Psoas muscle (tissue), 8 donors: ENCODE data around the gene GRIN1. TPM values are rescaled to one million over a fixed set of nuclear protein-coding genes. Genes with fewer than 3 reads are reported as not detected.

Experiments used
- ATAC-seq, 4 donors: fragments of 200-7000 bp; cut with Tn5 transposase; one replicate each; pipeline ENCODE4 v1.9.1; 2020; ENCODE audit warnings: moderate library complexity in 3 of 4, mild to moderate bottlenecking in 2 of 4
- DNase-seq, 2 donors: peaks; one replicate each; pipeline ENCODE4 v3.0.0-alpha.2; 2020
- H3K27ac ChIP-seq: fragments of 200-600 bp; one replicate; pipeline ENCODE4 v1.8.0; 2022
- H3K27me3 ChIP-seq, 3 donors: fragments of 200-600 bp in 1 of 3; one replicate each; pipeline versions ENCODE4 v1.6.1 to v1.8.0; 2013 to 2022; ENCODE audit warnings: low read length in 2 of 3, mild to moderate bottlenecking in 2 of 3, moderate library complexity in 1 of 3; ENCODE audit not compliant: insufficient read depth in 3 of 3
- H3K36me3 ChIP-seq, 2 donors: fragments of 200-600 bp in 1 of 2; one replicate each; pipeline versions ENCODE4 v1.6.1 to v1.8.0; 2013 to 2022; ENCODE audit warnings: low read depth in 1 of 2, mild to moderate bottlenecking in 1 of 2, moderate library complexity in 1 of 2; ENCODE audit not compliant: insufficient read depth in 1 of 2
- H3K4me1 ChIP-seq: fragments of 200-600 bp; one replicate; pipeline ENCODE4 v1.8.0; 2022
- H3K4me3 ChIP-seq: fragments of 200-600 bp; one replicate; pipeline ENCODE4 v1.8.0; 2022; ENCODE audit warnings: mild to moderate bottlenecking
- H3K9me3 ChIP-seq: fragments of 200-600 bp; one replicate; pipeline ENCODE4 v1.8.0; 2022
- WGBS, 3 donors: extraction: QIAGEN DNeasy Blood & Tissue Kit; methylation state at CpG; one replicate each; pipeline versions ENCODE4 v1.1.6 to v1.1.7; 2013; 5-methylcytosine and 5-hydroxymethylcytosine counted together
- intact Hi-C, 2 donors: fragments of 100-400 bp; cut with DNase I; formaldehyde crosslinking; loops; one replicate each; pipeline versions ENCODE4 v1.11.0 to v1.14.2; 2022
- polyA plus RNA-seq, 3 donors: library from polyadenylated mRNA; stranded (reverse); fragments of 200-250 nt; gene quantifications; one replicate each; pipeline ENCODE4 v1.2.3, GENCODE V29; 2013
- total RNA-seq, 4 donors: library from RNA; stranded (reverse); fragmentation: NEBNext Ultra II Directional in 2 of 4; extraction: Animal tissue kit (Norgen Biotek cat#: 25700) in 2 of 4; gene quantifications; one replicate each; pipeline versions ENCODE4 v1.2.1 to v1.2.4, GENCODE V29; 2021 to 2023
- TF ChIP-seq, protein P1 (sequence below): fragments of 200-600 bp; IDR thresholded peaks from one replicate; pipeline ENCODE4 v1.8.0; 2022; ENCODE audit warnings: antibody characterized with exemption
- donor health status: healthy with polysubstance abuse.
- donor health status: DM: no; HTN: no; CAD: no; lungs with moderate emphysema.
- donor health status: Bipolar disorder and iron deficiency.
- donor health status: healthy.
- donor health status: DM: yes; HTN: yes; CAD: no.
- donor health status: DM: no; HTN: no; CAD: no.
- donor health status: DM: no; HTN: no; CAD: no.
- donor health status: DM: yes; HTN: yes; CAD: no.

GRIN1 gene
- total and polyA plus RNA-seq, 7 donors, result 0.06 TPM; not detected in 6

DNA sequence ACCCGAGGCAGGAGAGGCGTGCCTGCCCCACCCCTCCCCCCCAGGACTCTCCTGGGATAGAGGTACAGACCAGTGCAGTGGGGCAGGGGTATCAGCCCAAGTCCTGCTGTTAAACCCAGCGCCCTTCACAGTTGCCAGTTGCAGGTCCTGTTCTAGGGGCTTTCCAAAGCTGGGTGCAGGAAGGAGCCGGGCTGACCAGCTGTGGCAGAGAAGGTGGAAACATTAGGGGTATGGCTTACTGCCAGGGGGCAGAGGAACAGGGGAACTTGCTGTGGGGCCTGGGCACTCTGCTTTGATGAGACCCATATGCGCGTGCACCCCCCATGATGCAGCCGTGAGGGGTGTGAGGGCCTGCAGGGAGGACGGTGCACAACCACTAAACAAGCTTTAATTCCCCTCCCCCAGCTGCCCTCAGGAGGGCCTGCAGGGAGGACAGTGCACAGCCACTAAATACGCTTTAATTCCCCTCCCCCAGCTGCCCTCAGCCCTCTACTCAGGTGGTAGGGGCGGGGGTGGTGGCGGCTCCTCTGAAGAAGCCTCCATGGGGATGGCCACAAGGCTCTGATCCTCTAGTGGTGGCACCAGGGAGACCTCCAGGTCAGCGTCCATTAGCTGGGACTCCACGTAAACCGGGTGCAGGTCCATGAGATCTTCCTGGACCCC, 31.7 kb downstream of the GRIN1 start:
- DNase-seq (no peak), ATAC-seq (no peak)
- TF ChIP-seq, protein P1, sequence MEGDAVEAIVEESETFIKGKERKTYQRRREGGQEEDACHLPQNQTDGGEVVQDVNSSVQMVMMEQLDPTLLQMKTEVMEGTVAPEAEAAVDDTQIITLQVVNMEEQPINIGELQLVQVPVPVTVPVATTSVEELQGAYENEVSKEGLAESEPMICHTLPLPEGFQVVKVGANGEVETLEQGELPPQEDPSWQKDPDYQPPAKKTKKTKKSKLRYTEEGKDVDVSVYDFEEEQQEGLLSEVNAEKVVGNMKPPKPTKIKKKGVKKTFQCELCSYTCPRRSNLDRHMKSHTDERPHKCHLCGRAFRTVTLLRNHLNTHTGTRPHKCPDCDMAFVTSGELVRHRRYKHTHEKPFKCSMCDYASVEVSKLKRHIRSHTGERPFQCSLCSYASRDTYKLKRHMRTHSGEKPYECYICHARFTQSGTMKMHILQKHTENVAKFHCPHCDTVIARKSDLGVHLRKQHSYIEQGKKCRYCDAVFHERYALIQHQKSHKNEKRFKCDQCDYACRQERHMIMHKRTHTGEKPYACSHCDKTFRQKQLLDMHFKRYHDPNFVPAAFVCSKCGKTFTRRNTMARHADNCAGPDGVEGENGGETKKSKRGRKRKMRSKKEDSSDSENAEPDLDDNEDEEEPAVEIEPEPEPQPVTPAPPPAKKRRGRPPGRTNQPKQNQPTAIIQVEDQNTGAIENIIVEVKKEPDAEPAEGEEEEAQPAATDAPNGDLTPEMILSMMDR, result no peak
- 40 to 44% (median 42%) methylated on average over 14 of the region's 14 CpGs for WGBS, 3 donors
- peaks cover 23% of the 10 kb centered on the region for H3K4me1 ChIP-seq
- no peak overlapping the region for H3K27ac ChIP-seq
- intact Hi-C loops, result no loop called here
- H3K4me3 ChIP-seq, result no peak overlapping the region
- H3K27me3 ChIP-seq, result peaks cover 0 to 58% (median 28%) of the 10 kb centered on the region in 3 donors
- H3K36me3 ChIP-seq, result no peaks in the 10 kb centered on the region
- no peaks in the 10 kb centered on the region for H3K9me3 ChIP-seq

DNA sequence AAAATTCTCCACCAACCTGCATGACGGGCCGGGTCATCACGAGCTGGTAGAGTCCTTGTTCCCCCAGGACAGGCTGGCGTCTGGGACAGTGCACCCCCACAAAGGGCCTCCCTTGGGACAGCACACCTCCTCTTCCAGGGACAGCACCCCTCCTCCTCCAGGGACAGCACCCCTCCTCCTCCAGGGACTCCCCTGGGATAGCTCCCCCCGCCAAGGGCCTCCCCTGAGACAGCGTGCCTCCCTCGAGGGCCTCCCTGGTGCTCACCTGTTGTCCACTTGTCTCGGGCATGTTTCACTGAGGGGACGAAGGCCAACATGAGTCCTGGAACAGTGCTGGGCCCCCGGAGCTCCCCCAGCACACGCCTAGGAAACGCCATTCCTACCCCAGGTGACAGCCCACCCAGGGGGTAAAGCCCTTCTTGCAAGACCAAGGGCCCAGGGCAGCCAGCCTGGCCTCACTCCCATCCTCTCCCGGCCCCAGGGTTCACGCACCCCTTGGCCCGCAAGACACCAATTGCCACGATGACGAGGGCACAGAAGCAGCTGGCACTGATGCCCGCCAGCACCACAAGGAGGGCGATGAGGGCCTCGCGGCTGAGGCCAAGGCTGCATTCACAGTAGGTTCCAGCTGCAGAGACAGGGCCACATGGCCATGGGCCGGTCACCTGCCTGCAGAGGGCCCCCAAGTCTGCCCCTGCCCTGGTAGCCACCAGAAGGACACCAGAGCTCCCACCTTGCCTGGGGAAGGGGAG, 32.4 kb downstream of the GRIN1 start:
- no peaks in the 10 kb centered on the region for H3K36me3 ChIP-seq
- ATAC-seq (no peak), DNase-seq (no peak)
- H3K4me3 ChIP-seq, result no peak overlapping the region
- H3K27ac ChIP-seq, result no peak overlapping the region
- TF ChIP-seq, protein P1, result no peak
- H3K9me3 ChIP-seq, result no peaks in the 10 kb centered on the region
- 52 to 60% (median 54%) methylated on average over 22 of the region's 22 CpGs for WGBS, 3 donors
- intact Hi-C loops, result no loop called here
- peaks cover 23% of the 10 kb centered on the region for H3K4me1 ChIP-seq
- peaks cover 0 to 51% (median 21%) of the 10 kb centered on the region in 3 donors for H3K27me3 ChIP-seq

DNA sequence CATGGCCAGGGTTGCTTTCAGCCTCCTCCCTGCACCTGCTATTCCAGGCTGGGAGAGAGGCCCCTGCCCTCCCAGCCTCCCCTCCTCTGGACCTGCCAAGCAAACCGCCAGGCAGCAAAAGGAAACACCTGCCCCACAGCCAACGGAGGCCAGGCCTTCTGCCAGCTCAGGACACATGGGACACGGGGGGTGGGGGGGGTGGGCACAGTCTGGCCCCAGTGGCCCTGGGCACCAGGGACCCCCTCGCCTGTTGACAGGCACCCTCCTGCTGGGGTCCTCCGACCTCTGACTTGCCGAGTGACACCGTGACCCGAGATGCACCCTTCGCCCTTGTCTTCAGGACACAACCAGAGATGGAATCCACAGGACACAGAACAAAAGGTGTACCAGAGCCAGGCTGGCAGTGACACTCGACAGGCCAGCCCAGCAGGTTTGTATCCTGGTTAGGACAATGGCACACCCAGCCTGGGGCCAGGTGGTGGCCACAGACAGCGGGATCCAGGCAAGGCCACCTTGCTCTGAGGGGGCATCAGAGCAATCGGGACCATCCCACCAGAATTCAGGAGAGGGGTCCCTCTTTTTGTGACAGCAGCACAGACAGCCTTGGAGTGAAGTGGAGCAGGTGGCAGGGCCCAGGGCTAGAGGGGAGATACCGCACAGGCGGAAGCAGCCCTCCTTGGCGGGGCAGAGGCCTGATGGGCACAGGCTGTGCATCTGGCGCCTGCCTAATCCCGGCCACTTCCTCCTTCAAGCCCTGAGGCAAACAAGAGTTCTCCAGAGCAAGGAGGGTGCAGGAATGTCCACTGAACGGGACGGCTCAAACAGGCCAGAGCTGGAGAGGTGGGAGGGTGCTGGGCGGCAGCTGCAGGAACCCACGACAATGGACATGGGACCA, 34.2 kb downstream of the GRIN1 start:
- 45 to 54% (median 52%) methylated on average over 19 to 21 of the region's 21 CpGs for WGBS, 3 donors
- intact Hi-C loops, result no loop called here

More for the DNA sequence above, 34.2 kb downstream of the GRIN1 start:
- DNase-seq (no peak), ATAC-seq (no peak)
- TF ChIP-seq, protein P1, result no peak
- H3K27ac ChIP-seq, result no peak overlapping the region
- H3K4me3 ChIP-seq, result no peak overlapping the region
- H3K9me3 ChIP-seq, result no peaks in the 10 kb centered on the region
- peaks cover 0 to 33% (median 8%) of the 10 kb centered on the region in 3 donors for H3K27me3 ChIP-seq
- peaks cover 0 to 14% of the 10 kb centered on the region in 2 donors for H3K36me3 ChIP-seq
- H3K4me1 ChIP-seq, result peaks cover 17% of the 10 kb centered on the region
